Stimulated activated CD8-positive, alpha-beta memory T cell treated with anti-CD3 and anti-CD28 coated beads, Interleukin-15, amount 100 ng/mL, for 4 hours (primary cell): ENCODE measurements around the gene ZNF500.

Source experiments
- DNase-seq, 2 donors: peaks; one replicate each; pipeline ENCODE4 v3.0.0-alpha.2; 2020; ENCODE audit warnings: low read depth in 2 of 2

The ZNF500 gene

GRCh38 chr16:4766875-4767628, at the start of gene ZNF500:
Gene ZNF500 (minus strand): TSS chr16:4767162. CDS start chr16:4765978, 1,184 bp downstream.
- peak; percentile 95 for DNase-seq

DNA sequence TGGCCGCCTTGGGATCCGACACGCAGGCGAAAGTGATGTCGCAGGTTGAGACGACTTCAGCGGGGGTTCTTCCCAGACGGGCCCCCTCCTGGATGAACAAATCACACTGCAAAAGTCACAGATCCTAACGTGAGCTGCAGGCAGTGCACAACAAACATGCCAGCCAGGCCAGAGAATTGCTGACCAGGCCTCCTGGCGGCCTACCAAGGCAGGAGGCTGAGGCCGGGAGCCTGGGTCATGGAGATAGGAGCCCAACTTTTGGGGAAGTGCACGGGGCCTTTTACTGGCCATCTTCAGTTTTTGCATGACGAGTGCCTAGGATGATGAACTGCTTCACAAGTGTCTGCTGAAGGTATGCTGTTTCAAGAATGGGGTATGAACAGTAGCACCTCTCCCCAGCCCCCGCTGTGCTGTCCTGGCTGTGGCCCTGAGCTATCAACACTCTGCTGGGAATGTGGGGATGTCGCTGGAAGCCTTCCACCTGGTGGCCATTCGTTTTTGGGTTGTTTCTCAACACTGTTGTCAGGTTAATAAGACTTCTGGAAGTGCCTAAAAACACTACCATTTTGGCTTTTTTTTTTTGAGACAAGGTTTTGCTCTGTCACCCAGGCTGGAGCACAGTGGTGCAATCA, 47.7 kb upstream of the ZNF500 start:
- no peak for DNase-seq

DNA sequence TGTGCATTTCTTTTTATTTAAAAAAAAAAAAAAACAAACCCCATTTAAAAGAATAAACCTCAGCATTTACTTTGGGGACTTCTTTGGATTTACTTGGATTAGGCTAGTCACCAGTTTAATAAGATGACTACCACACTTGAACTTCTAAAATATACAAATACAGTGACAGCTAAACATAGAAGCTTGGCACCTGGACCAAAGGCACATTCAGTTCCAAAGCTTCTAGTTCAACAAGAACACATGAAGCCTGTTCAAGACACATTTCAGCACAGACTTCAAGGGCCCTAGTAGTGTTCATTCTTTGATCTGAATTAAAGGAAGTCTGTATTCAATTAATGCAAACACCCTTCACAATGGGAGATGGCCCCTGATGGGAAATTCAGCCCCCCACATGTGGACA, 47.1 kb upstream of the ZNF500 start:
- no peak for DNase-seq

- no peak for DNase-seq
These were observed 46.5 kb upstream of the ZNF500 start for GRCh38 chr16:4813251-4814003.

DNA sequence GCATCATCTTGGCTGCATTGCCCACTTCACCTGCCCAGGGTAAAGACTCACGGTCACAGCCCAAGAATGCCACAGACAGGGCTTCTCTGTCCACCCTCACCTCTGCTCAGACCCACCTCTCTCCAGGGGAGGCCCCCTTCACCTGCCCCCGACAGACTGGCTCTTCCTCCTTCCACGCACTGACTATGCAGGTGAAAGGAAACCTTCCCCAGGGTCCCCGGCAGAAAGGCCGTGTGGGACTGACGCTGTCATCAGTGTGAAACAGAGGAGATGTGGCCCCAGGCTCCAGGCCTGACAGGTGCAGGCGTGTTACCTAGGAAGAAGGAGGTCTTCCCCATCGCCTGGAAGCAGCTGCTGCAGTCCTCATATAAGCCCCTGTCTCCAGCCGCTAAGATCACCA, 44.8 kb upstream of the ZNF500 start:
- no peak for DNase-seq

DNA sequence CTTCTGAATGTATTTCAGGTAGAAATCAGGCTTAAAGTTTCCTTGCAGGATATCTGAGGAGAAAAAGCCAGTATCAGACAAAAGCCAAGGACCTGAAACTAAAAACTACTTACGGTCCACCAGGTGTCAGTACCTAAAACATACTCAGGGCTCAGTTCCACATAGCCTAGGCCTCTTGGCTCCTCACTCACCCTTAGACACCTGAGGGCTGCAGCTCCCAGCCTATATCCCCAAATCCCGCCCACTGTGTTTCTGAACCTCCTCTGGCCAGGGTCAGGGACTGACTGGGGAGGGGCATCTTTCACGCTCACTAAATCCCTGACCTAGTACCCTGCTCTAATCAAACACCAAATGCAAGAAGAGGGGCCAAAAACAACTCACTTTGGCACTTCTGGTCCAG, 44.3 kb upstream of the ZNF500 start:
- DNase-seq: no peak

- no peak for DNase-seq
These were observed 39.3 kb upstream of the ZNF500 start for GRCh38 chr16:4806280-4806679.

DNA sequence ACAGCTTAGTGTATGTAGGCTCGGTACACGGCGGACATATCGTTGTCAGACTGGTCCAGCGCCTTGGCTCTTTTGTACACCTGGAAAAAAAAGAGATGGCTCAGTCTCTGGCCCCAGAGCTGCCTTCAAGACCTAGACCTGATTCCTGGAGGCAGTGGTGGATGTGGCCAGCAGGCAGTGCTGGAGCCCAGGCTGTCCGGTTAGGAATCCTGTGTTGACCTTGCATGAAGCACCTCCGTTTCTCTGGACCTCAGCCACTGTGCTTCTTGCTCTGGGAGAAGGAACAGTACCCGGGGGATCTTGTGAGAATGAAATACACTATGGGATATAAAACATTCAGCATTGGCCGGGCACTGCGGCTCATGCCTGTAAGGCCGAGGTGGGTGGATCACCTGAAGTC, 38.3 kb upstream of the ZNF500 start:
- no peak for DNase-seq

DNA sequence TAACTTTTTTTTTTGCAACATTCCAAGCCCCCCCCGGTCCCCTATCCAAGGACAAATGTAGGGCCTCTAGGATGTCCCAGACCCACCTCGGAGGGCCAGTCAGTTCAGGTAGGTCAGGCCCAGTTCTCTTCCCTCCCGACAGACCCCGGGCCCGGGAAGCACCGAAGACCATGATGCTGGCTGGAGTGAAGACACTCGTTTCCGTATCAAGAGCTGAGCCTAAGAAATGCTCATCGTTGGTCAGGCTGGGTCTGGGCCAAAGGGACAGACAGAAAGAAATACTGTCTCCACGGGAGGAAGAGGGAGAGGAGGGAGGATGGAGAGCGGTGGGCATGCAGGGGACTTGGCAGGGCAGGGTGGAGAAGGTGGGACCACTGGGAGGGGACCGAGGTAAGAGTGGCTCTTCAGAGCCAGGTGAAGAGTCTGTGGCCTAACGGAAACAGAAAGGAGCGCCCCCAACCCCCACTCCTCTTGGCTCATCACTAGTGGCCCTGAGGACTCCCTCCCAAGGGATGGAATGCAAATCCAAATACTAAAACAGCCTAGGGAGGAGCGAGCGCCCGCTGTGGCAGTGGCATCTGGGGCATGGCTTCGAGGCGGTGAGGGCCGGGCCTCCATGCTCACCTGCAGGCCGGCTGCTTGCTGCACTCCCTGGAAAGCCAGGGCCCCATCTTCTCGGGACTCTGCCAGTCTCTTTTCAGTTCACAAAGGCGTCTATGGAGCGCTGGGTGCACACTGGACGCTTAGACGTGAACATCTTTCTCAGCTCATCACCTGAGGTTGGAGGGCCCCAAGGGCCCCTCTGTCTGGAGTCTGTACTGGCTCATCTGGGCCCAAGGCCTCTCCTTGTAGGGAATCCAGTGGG, 37.2 kb upstream of the ZNF500 start:
- no peak for DNase-seq

- DNase-seq: no peak
These were observed 36.5 kb upstream of the ZNF500 start for GRCh38 chr16:4803401-4803844.

- peak; percentile 71 to 79 for DNase-seq
These were observed 35.8 kb upstream of the ZNF500 start for GRCh38 chr16:4802659-4803287.

DNA sequence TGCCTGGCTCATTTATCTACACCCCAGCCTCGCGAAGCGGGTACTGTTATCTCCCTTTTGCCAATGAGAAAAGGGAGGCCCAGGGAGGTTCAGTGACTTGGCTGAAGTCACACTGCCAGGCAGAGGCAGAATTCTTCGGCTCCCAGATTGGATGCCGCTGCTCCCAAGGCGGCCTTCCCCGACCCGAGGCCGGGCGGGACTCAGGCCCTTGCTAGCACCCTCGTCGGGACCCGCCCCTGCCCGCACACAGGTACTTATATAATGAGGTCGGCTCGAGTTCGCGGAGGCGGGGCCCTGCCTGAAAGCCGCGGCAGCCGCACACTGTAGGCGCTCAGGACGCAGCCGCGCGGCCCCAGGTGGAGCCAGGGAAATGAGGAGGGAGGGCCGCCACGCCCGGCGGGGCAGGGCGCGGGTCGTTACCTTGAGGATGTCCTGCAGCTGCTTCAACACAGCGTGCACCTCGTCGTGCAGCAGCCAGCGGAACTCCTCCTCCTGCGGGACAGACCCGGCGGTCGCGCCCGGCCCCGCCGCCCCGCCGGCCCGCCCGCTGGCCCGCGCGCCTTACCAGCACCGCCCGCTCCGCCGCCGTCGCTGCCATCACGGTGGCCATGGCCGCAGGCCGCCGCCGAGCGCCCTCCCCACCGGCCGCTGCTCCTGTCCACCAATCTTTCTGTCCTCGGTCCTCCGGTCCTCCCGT, 35.1 kb upstream of the ZNF500 start, which contains the start of gene ROGDI:
Gene ROGDI, minus strand, starts transcription at position 672 of the 697 bp plus-strand sequence. Its CDS starts 62 bp downstream, at position 610.
- peak; percentile 41 to 54 for DNase-seq

DNA sequence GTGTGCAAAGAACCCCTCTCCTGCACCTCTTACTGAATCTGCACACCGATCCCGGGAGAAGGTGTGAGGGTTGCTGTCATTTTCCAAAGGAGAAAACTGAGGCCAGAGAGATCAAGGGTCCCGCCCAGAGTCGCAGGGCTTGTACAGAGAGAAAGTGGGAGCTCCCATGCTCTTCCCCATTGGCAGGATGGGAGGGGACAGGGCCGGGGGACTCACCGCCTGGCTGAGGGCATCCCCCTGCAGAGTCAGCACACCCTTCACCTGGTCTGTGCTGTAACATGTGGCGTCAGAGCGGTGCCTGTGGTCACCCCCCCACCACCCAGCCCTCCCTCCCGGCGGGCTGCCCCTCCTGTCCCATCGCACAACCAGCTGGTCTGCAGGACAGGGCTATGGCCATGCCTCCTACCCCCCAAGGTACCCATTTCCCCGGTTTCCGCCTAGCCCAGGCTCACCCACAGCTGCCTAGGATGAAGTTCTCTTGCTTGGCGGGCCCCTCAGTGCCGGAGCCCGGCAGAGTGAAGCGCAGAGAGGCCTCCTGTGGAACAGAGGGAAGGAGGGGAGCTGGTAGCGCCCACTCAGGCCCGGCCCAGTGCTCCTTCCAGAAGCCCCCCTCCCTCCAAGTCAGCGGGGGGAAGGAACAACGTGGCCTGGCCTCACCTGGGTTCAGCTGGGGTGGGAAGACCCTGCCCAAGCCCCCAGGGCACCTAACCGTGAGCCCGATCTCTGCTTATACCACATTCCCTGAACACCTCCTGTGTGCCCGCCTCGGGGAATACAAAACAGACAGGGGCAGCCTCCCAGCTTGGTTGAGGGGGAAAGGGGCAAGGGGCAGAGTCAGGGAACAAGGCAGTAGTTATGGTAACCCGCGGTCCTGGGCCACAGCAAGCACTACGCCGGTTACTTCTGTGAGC, 34.3 kb upstream of the ZNF500 start:
- DNase-seq: no peak

DNA sequence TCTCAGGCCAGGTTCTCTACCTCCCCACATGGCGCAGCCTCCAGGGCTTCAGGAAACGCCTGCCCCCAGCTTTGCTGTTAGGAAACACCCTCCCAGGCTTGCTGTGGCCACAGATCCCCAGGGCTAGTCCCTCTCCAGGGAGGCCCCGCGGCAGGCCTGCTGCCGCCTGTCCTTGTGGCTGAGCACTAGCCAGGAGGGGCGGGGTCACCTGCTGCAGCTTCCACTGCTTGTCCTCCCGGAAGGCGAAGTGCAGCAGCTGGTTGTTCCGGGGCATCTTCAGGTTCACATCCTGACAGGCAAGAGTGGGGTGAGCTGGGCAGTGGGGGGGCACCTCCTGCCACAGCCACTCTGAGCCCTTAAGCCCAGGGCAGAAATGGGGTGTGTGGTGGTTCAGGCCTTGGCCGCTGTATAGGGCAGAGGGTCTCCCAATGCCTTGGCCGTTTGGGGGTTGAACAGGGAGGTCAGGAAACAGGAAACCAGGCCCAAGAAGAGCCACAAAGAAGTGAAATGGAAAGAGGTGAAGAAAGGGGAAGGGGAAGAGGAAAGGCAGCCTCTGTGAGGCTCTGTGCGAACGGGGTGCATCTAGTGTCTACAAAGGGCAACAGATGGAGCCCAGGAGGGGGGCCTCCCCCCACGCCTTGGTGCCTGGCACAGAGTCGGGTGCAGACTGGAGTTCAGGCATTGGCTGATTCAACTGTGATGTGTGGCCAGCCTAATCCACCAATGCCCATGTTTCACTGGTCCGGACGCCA, 33.5 kb upstream of the ZNF500 start:
- no peak for DNase-seq

DNA sequence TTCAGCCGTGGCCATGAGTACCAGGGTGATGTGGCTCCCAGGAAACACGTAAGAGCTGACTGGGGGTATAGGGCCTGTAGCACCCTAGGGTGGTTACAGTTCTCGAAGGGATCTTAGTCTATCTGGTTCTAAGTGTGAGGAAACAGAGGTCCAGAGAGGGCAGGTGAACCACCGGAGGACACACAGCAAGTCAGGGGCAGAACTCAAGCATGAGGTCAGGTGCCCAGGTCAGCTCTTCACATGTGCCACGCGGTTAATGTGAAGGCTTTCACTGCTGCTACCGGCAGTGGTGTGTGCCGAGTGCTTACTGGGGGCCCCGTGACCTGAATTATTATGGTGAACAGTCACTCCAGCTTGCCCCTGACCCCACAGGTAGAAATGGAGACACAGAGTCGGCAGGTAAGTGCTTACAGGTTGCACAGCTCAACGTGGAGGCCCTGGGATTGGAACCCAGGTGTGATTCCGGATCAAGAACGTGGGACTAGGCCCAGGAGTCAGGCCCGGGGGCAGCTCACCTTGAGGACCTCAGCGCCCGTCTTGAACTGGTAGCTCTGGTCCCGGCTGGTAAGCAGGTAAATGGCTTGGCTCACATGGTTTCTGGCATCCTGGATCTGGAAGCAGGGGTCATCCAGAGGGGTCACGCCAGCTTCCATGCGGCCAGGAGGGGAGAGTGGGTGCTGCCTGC, 32.4 kb upstream of the ZNF500 start:
- DNase-seq: no peak

GRCh38 chr16:4798456-4798855, 31.5 kb upstream of the ZNF500 start:
- DNase-seq: no peak

- DNase-seq: no peak
These were observed 30.9 kb upstream of the ZNF500 start for GRCh38 chr16:4797805-4798252.
